ENCODE results near the gene PDAP1.
"Not testable (repeated sequence)": the region's sequence is repeated elsewhere in the genome, so short reads cannot be mapped to it uniquely, and the experiment has no call there.

Gene PDAP1

DNA sequence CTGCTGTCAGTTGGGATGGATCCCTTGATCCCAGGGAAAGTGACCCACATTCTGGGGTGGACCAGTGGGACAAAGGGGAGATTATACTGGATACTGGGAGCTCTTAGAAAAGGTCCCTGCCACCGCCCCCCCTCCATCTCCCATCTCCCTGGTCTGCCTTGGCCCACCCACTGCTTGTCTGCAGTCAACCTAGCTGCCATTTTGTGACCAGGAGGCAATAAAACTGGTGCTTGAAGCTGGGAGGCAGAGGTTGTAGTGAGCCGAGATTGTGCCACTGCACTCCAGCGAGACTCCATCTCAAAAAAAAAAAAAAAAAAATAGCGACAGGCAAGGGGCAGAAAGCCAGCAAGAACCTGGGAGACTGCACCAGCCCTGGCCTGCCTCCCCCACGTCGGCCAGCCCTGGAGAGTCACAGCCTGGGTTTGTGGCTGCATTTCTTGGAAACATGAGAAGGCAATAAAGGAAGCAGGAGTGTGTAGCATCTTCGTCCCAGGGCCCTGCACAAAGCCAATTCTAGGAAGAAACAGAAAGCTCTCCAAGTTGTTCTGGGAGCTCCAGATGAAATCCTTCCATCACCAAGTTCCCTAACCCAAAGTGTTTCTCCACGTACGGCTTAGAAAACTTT lies 38.5 kb downstream of the PDAP1 start:
- Histone ChIP-seq H3K27me3 (replicated peaks; ENCODE audit: control insufficient read depth, insufficient read depth, low read length, poor library complexity, severe bottlenecking) (no peaks in the 10 kb centered on the region), H3K9me3 (ENCODE audit: control insufficient read depth, low read length) (no peaks in the 10 kb centered on the region), H3K36me3 (ENCODE audit: control insufficient read depth, insufficient read depth, low read length) (peaks cover 18% of the 10 kb centered on the region), H3K4me1 (ENCODE audit: control insufficient read depth, insufficient read depth, low read length, poor library complexity, severe bottlenecking) (peaks cover 5% of the 10 kb centered on the region), H3K4me3 (ENCODE audit: insufficient read depth, low read depth, low read length, poor library complexity, severe bottlenecking) (no peak overlapping the region), H3K27ac (ENCODE audit: insufficient read depth, low read length, poor library complexity, severe bottlenecking) (no peak overlapping the region)
- DNase-seq: no peak

DNA sequence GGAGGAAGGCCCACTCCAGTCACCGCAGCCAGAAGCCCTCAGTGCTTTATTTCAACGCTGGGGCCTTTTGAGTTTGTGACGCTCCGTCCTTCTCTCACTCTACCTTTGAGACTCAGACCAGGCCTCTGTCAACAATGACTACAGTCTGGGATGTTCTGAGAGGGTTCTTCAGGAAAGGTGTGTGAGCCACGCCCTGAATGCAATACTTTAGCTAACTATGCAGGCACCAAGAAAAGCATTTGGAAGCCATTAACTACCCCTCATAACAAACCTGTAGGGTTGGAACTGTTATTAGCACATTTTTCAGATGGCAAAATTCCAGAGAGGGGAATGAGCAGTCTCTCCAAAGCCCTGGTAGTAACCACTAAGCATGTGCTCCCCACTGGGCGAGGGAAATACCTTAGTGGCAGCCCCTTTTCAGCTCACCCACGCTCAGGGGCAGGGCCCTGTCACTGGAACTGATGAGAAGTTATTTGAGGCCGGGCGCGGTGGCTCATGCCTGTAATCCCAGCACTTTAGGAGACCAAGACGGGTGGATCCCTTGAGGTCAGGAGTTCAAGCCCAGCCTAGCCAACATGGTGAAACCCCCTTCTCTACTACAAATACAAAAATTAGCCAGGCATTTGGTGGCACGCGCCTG lies 39.5 kb downstream of the PDAP1 start:
- H3K4me1 ChIP-seq (ENCODE audit: control insufficient read depth, insufficient read depth, low read length, poor library complexity, severe bottlenecking): peaks cover 3% of the 10 kb centered on the region
- no peaks in the 10 kb centered on the region for H3K9me3 ChIP-seq (ENCODE audit: control insufficient read depth, low read length)
- no peak for DNase-seq
- H3K27ac ChIP-seq (ENCODE audit: insufficient read depth, low read length, poor library complexity, severe bottlenecking): no peak overlapping the region
- H3K36me3 ChIP-seq (ENCODE audit: control insufficient read depth, insufficient read depth, low read length): peaks cover 25% of the 10 kb centered on the region
- no peak overlapping the region for H3K4me3 ChIP-seq (ENCODE audit: insufficient read depth, low read depth, low read length, poor library complexity, severe bottlenecking)
- no peaks in the 10 kb centered on the region for H3K27me3 ChIP-seq (replicated peaks; ENCODE audit: control insufficient read depth, insufficient read depth, low read length, poor library complexity, severe bottlenecking)

DNA sequence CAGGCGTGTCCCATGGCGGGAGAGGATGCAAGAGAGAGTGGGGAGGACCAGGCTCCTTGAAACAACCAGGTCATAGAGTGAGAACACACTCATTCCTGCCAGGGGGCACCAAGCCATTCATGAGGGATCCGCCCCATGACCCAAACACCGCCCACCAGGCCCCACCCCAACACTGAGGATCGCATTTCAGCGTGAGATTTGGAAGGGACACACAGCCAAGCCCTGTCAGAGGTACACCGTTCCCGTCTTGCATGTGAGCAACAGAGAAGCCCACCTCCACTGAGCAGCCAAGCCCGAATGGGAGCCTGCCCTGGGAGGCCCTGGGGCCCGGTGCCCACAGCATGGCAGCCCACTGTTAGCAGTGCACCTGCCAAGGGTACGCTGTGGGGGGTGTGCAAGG lies 41.8 kb downstream of the PDAP1 start:
- no peak overlapping the region for H3K4me3 ChIP-seq (ENCODE audit: insufficient read depth, low read depth, low read length, poor library complexity, severe bottlenecking)

DNA sequence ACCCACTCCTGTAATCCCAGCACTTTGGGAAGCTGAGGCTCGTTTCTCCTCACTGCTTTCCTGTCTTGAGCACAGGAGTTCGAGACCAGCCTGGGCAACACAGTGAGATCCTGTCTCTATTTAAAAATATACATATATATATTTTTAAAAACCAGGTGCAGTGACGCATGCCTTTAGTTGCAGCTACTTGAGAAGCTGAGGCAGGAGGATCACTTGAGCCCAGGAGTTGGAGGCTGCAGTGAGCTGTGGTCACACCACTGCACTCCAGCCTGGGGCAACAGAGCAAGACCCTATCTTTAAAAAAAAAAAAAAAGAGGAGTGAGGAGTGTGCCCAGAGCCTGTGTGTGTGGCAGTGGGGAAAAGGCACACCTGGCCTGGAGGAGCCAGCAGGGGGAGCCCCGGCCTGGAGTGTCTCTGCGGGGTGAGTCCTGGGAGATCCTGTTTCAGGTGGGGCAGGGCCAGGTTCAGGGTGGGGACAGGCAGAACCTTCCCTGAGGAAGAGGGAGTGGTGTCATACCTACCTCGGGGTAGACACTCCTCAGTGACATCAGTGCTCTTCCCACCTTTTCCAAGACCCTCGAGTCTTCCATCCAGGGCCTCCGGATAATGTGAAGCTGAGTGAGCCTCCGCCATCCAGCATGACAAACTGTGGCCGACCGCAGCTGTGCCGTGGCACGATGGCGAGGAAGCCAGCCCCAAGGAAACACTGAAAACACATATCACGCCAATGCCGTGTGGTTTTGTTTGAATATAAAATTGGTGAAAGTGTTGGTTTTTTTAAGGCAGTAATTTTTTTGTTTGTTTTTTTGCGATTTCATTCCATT lies 42.9 kb downstream of the PDAP1 start:
- H3K27ac ChIP-seq (ENCODE audit: insufficient read depth, low read length, poor library complexity, severe bottlenecking): no peak overlapping the region
- H3K4me1 ChIP-seq (ENCODE audit: control insufficient read depth, insufficient read depth, low read length, poor library complexity, severe bottlenecking): no peaks in the 10 kb centered on the region
- H3K9me3 ChIP-seq (ENCODE audit: control insufficient read depth, low read length): no peaks in the 10 kb centered on the region
- peaks cover 40% of the 10 kb centered on the region for H3K36me3 ChIP-seq (ENCODE audit: control insufficient read depth, insufficient read depth, low read length)
- H3K4me3 ChIP-seq (ENCODE audit: insufficient read depth, low read depth, low read length, poor library complexity, severe bottlenecking): no peak overlapping the region
- no peaks in the 10 kb centered on the region for H3K27me3 ChIP-seq (replicated peaks; ENCODE audit: control insufficient read depth, insufficient read depth, low read length, poor library complexity, severe bottlenecking)
- peak; percentile 51 to 57 (median 54) for DNase-seq

More for the DNA sequence above, 41.8 kb downstream of the PDAP1 start:
- H3K4me1 ChIP-seq (ENCODE audit: control insufficient read depth, insufficient read depth, low read length, poor library complexity, severe bottlenecking): no peaks in the 10 kb centered on the region
- no peaks in the 10 kb centered on the region for H3K9me3 ChIP-seq (ENCODE audit: control insufficient read depth, low read length)
- DNase-seq: no peak
- H3K27ac ChIP-seq (ENCODE audit: insufficient read depth, low read length, poor library complexity, severe bottlenecking): no peak overlapping the region
- H3K36me3 ChIP-seq (ENCODE audit: control insufficient read depth, insufficient read depth, low read length): peaks cover 34% of the 10 kb centered on the region
- no peaks in the 10 kb centered on the region for H3K27me3 ChIP-seq (replicated peaks; ENCODE audit: control insufficient read depth, insufficient read depth, low read length, poor library complexity, severe bottlenecking)

DNA sequence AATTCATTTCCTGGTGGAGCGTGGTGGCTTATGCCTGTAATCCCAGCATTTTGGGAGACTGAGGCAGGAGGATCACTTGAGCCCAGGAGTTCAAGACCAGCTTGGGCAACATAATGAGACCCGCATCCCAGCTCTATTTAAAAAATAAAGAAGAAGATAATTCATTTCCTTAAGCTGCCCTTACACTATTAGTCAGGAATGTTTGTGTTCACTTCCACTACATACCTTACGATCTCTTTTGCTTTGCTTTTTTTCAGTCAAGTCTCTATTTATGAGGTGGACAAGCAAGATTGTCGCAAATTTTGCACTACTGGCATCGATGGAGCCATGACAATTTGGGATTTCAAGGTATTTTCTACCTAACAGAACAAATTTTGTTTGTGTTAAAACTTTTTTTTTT lies 45.1 kb downstream of the PDAP1 start:
- no peaks in the 10 kb centered on the region for H3K9me3 ChIP-seq (ENCODE audit: control insufficient read depth, low read length)
- peaks cover 55% of the 10 kb centered on the region for H3K36me3 ChIP-seq (ENCODE audit: control insufficient read depth, insufficient read depth, low read length)
- H3K4me1 ChIP-seq (ENCODE audit: control insufficient read depth, insufficient read depth, low read length, poor library complexity, severe bottlenecking): no peaks in the 10 kb centered on the region
- H3K27me3 ChIP-seq (replicated peaks; ENCODE audit: control insufficient read depth, insufficient read depth, low read length, poor library complexity, severe bottlenecking): no peaks in the 10 kb centered on the region
- H3K27ac ChIP-seq (ENCODE audit: insufficient read depth, low read length, poor library complexity, severe bottlenecking): no peak overlapping the region
- no peak for DNase-seq
- H3K4me3 ChIP-seq (ENCODE audit: insufficient read depth, low read depth, low read length, poor library complexity, severe bottlenecking): no peak overlapping the region

DNA sequence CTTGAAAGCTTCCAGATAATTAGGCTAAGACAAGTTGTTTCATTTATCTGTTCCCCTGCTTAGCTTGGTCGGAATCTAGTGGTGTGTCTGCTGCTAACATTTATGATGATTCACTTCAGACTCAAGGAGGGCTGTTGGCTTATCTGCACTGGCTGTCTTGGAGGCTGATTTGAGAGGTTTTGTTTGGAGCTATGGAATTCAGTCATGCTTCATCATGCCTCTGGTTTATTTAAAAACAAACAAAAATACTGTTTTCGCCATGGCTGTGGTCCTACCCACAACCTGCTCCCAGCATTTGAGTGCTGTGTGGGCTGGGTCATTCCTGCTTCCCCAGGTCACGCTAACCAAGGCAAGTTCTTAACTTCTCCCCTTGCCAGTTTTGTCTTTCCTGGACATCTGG lies 45.6 kb downstream of the PDAP1 start:
- no peak for DNase-seq
- no peaks in the 10 kb centered on the region for H3K4me1 ChIP-seq (ENCODE audit: control insufficient read depth, insufficient read depth, low read length, poor library complexity, severe bottlenecking)

DNA sequence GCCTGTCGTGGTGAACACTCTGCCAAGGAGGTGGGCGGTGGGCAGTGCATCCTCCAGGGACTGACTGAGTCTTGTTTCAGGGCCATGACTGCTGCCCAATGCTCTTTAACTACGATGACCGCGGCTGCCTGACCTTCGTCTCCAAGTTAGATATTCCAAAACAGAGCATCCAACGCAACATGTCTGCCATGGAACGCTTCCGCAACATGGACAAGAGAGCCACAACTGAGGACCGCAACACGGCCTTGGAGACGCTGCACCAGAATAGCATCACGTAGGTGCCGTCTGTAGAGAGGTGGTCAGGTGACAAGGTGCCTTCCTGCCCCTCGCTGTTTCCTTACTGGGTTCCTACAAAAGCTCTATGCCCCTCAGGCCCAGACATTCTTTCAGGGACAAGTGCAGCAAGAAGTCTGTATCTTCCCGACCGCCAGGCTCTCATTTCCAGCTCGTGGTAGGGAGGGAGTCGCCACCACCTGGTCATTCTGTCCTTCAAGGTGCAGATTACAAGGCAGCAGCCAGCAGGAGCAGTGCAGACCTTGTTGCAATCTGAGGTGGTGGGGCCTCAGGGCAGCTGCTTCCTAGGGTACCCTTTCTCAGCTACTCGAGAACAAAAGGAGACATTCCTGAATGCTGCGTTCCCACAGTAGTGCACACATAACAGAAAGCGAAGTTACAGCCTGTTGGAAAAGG lies 48.8 kb downstream of the PDAP1 start:
- no peak overlapping the region for H3K4me3 ChIP-seq (ENCODE audit: insufficient read depth, low read depth, low read length, poor library complexity, severe bottlenecking)
- H3K9me3 ChIP-seq (ENCODE audit: control insufficient read depth, low read length): no peaks in the 10 kb centered on the region
- no peak overlapping the region for H3K27ac ChIP-seq (ENCODE audit: insufficient read depth, low read length, poor library complexity, severe bottlenecking)
- H3K27me3 ChIP-seq (replicated peaks; ENCODE audit: control insufficient read depth, insufficient read depth, low read length, poor library complexity, severe bottlenecking): no peaks in the 10 kb centered on the region
- no peak for DNase-seq
- peaks cover 63% of the 10 kb centered on the region for H3K36me3 ChIP-seq (ENCODE audit: control insufficient read depth, insufficient read depth, low read length)
- no peaks in the 10 kb centered on the region for H3K4me1 ChIP-seq (ENCODE audit: control insufficient read depth, insufficient read depth, low read length, poor library complexity, severe bottlenecking)

More for the DNA sequence above, 45.6 kb downstream of the PDAP1 start:
- H3K27me3 ChIP-seq (replicated peaks; ENCODE audit: control insufficient read depth, insufficient read depth, low read length, poor library complexity, severe bottlenecking): no peaks in the 10 kb centered on the region
- H3K9me3 ChIP-seq (ENCODE audit: control insufficient read depth, low read length): no peaks in the 10 kb centered on the region
- H3K4me3 ChIP-seq (ENCODE audit: insufficient read depth, low read depth, low read length, poor library complexity, severe bottlenecking): no peak overlapping the region
- H3K36me3 ChIP-seq (ENCODE audit: control insufficient read depth, insufficient read depth, low read length): peaks cover 60% of the 10 kb centered on the region
- H3K27ac ChIP-seq (ENCODE audit: insufficient read depth, low read length, poor library complexity, severe bottlenecking): no peak overlapping the region

DNA sequence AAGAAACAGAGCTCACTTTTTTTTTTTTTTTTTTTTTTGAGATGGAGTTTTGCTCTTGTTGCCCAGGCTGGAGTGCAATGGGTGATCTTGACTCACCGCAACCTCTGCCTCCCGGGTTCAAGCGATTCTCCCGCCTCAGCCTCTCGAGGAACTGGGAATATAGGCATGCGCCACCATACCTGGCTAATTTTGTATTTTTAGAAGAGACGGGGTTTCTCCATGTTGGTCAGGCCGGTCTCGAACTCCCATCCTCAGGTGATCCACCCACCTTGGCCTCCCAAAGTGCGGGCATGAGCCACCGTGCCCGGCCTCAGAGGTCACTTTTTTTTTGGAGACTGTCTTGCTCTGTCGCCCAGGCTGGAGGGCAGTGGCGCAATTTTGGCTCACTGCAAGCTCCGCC lies 49.9 kb downstream of the PDAP1 start:
- H3K4me3 ChIP-seq (ENCODE audit: insufficient read depth, low read depth, low read length, poor library complexity, severe bottlenecking); H3K9me3 ChIP-seq (ENCODE audit: control insufficient read depth, low read length); H3K4me1 ChIP-seq (ENCODE audit: control insufficient read depth, insufficient read depth, low read length, poor library complexity, severe bottlenecking); DNase-seq; H3K27ac ChIP-seq (ENCODE audit: insufficient read depth, low read length, poor library complexity, severe bottlenecking); H3K27me3 ChIP-seq (replicated peaks; ENCODE audit: control insufficient read depth, insufficient read depth, low read length, poor library complexity, severe bottlenecking): not testable (repeated sequence)
- peaks cover 62% of the 10 kb centered on the region for H3K36me3 ChIP-seq (ENCODE audit: control insufficient read depth, insufficient read depth, low read length)

DNA sequence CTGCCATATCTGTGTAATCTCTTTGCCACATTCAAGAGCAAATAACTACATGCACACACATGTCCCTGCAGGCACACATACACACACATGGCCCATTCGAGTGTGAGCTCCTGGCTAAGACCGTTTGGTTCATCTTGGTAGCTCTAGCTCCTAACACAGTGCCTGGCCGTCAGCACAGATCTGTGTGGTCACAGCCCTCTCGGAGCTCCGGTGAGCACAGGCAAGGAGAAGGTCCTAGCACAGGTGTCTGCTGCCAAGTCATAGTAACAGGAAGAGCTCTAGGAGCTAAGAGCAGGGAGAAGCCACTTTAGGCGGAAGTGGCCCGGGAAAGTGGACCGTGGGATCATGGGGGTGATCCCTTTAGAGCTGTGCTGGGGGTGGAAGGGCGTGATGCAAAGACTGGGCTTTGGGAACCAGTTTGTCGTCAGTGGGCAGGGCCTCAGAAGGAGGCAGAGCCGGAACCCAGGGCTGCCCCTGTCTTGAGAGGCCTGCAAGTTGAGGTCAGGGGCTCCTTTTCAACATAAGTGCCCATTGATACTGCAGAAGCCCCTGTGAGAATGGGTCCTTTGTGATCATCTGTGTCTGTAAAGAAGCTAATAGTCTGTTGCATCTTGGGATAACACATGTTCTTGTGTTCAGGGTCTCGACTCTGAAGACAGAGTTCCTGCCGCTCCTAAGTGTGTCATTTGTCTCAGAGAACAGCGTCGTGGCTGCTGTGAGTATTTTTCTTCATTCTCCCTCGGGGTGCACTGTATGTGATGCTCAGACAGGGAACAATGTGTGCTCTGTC lies 50.5 kb downstream of the PDAP1 start:
- Histone ChIP-seq H3K27ac (ENCODE audit: insufficient read depth, low read length, poor library complexity, severe bottlenecking) (no peak overlapping the region), H3K4me3 (ENCODE audit: insufficient read depth, low read depth, low read length, poor library complexity, severe bottlenecking) (no peak overlapping the region), H3K27me3 (replicated peaks; ENCODE audit: control insufficient read depth, insufficient read depth, low read length, poor library complexity, severe bottlenecking) (no peaks in the 10 kb centered on the region), H3K9me3 (ENCODE audit: control insufficient read depth, low read length) (no peaks in the 10 kb centered on the region), H3K36me3 (ENCODE audit: control insufficient read depth, insufficient read depth, low read length) (peaks cover 57% of the 10 kb centered on the region), H3K4me1 (ENCODE audit: control insufficient read depth, insufficient read depth, low read length, poor library complexity, severe bottlenecking) (no peaks in the 10 kb centered on the region)
- no peak for DNase-seq

Measured in effector memory CD4-positive, alpha-beta T cell (primary cell).